Middle frontal gyrus (tissue), 1 donor: Measurements from ENCODE around the gene POLR1E.

Experiments
- DNase-seq: peaks from one replicate; pipeline ENCODE4 v3.0.0-alpha.2; 2015; ENCODE audit warnings: low spot score; ENCODE audit errors: extremely low spot score

The POLR1E gene, protein sequence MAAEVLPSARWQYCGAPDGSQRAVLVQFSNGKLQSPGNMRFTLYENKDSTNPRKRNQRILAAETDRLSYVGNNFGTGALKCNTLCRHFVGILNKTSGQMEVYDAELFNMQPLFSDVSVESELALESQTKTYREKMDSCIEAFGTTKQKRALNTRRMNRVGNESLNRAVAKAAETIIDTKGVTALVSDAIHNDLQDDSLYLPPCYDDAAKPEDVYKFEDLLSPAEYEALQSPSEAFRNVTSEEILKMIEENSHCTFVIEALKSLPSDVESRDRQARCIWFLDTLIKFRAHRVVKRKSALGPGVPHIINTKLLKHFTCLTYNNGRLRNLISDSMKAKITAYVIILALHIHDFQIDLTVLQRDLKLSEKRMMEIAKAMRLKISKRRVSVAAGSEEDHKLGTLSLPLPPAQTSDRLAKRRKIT

DNA sequence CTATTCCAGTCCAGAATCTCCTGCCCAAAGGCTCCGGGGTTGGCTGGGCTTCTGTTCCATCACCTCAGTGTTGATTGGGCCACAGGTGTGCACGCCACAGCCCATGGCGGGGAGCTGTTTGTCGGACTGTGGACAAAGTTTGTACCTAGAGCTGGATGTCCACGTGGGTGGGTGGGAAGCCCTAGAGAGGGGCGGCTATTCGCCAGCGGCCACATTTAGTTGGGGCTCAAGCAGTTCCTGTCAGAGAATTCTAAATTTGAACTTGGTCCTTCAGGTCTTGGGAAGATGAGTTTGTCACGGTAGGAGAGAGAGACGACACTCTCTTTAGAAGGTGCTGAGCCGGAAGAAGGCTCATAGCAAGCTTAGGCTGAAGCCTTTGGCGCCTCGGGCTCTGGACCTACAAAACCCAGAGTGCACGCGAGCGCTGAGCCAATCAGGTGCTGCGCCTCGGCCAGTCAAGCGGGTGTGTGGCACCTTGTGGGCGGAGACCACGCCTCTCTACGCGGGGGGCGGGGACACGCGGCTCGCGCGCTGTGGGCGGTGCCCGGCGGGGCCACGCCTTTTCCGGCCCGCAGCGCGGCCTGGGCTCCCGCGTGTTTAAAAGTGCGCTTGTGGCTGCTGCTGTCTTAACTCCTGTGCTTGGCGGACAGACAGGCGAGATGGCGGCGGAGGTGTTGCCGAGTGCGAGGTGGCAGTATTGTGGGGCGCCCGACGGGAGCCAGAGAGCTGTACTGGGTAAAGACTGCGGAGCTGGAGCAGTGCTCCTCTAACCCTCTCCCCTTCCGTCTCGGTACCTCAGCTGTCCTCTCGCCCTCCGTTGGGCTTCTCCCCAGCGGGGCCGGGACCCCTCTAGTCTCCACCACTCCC lies at the start of gene POLR1E:
POLR1E (plus strand) TSS at position 560 of the 867 bp plus-strand sequence; CDS start at position 660, 100 bp downstream.
- DNase-seq, result peak; percentile 82

DNA sequence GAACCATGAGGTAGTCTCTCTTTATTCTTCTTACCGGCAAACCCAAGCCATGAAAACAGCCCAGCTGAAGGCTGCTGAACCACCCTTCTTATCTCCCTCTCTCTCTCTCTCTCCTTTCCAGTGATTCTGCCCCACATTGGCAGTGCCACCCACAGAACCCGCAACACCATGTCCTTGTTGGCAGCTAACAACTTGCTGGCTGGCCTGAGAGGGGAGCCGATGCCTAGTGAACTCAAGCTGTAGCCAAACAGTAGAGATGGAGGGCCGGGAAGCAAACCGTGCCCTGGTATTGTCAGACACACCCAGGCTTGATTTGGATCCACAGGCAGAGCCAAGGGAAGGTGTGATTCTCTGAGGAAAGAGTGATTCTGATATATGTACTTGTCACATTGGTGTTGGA lies 49.2 kb upstream of the POLR1E start:
- no peak for DNase-seq

- no peak for DNase-seq
These were observed 48.7 kb upstream of the POLR1E start for GRCh38 chr9:37437010-37437409.

DNA sequence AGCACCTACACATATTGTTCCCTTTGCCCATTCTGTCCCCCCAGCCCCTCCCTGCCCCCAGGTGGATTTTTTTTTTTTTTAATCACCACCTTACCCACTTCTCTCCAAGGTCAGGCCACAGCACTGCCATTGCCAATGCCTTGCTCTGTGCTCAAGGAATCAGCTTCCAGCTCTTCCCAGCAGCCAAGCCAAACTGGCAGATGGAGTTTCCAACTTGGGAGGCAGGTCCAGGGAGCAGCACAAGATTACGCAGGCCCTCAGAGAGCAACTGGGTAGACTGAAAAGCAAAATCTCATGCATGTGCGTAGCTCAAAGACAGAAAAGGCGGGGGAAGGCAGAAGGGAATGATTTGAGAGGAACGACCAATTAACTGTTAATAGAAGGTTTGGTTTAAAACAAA lies 48.1 kb upstream of the POLR1E start:
- DNase-seq, result no peak

- DNase-seq, result no peak
These were observed 47.4 kb upstream of the POLR1E start for GRCh38 chr9:37438359-37438758.

- no peak for DNase-seq
These were observed 43.9 kb upstream of the POLR1E start for GRCh38 chr9:37441776-37442370.

DNA sequence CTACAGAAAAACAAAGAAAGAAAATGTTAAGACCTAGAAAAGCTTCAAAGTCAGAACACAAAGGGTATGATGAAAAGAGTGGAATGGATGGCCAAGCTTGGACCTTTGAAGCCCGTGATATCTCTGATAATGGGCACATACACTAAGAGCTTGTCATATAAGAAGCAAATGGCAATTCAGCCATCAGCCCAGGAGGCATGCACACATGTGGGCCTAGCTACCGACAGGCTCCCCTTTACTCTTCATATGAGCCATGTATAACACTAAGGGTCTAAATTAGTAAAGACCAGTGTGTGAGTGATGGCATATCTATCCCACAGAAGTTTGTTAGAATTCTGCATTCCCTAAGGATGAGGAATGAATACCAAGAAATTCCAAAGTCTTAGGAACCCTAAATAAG lies 43.2 kb upstream of the POLR1E start:
- DNase-seq, result no peak

- DNase-seq, result no peak
These were observed 42.2 kb upstream of the POLR1E start for GRCh38 chr9:37443566-37443965.

DNA sequence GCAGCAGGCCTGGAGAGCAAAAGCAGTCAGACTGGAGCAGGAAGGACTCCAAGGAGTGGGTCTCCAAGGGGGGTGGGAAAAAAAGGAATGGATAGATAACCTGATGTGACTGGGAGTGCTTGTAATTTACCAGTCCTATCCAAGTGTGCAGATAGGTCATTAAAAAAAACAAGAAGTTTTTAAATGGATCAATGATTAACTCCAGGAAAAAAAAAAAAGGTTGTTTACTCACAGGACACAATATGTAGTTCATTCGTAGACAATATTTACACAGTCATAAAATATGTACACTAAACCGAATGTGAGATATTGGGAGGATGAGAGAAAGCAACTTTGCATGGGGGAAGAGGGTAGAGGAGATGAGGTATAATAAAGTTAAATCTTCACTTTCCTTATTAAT lies 40.9 kb upstream of the POLR1E start:
- no peak for DNase-seq

- DNase-seq, result no peak
These were observed 39.9 kb upstream of the POLR1E start for GRCh38 chr9:37445832-37446231.

DNA sequence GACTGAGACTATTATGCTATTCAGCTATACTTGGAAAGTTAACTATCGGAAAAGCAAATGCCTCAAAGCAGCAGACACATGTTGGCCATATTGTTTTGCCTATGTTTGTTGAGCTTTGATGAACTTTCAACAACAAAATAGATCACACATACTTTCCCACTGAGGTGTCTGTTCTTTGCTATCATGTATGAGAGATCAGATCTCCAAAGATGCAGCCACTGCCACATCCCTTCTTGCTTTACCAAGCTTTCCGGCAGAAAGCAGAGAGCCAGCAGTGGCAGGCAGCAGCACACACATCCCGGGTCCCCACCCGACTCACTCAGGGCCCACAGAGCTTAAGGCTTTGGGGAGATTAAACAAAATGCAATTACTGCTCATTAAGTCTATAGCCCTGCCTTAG lies 39.3 kb upstream of the POLR1E start:
- no peak for DNase-seq

DNA sequence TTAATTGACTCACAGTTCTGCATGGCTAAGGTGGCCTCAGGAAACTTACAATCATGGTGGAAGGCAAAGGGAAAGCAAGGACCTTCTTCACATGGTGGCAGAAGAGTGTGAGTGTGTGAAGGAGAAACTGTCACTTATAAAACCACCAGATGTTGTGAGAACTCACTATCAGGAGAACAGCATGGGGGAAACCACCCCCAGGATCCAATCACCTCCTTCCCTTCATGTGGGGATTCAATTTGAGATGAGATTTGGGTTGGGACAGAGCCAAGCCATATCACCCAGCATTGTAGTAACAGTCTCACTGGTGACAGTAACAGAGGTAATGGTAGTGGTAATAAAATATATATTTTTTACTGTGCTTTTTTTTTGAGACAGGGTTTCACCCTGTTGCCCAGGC lies 38.6 kb upstream of the POLR1E start:
- DNase-seq, result no peak

DNA sequence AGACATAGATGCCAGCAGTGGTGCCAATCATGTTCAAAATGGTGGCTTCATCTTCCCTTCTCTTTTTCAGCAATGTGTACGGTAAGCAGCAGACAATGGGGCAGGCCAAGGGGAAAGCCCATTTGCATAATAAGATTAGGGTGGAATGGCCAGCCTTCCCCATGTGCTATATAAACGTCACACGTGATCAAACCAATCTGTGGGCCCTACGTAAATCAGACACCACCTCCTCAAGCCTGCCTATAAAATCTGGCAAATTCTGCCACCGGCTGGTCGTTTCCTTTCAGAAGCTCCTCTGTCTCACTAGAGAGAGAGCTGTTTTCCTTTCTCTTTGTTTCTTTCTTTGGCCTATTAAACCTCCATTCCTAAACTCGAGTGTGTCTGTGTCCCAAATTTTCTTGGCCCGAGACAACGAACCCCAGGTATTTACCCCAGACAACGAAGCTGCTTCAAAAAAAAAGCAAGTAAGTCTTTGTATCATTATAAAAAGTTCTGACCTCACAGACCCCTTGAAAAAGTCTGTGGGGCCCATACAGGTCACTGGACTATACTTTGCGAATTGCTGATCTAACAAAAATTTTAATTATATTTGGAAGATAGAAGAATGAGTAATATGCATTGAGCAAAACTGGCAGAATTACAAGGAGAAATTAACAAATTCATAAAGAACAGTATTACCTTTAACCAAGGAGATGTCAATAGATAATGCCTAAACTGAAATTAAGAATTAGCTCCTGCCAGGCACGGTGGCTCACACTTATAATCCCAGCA lies 35.7 kb upstream of the POLR1E start:
- no peak for DNase-seq

GRCh38 chr9:37451628-37452027 lies 34.1 kb upstream of the POLR1E start:
- no peak for DNase-seq

- DNase-seq, result no peak
These were observed 33.1 kb upstream of the POLR1E start for GRCh38 chr9:37452611-37453010.

GRCh38 chr9:37453827-37454226 lies 31.9 kb upstream of the POLR1E start:
- no peak for DNase-seq

DNA sequence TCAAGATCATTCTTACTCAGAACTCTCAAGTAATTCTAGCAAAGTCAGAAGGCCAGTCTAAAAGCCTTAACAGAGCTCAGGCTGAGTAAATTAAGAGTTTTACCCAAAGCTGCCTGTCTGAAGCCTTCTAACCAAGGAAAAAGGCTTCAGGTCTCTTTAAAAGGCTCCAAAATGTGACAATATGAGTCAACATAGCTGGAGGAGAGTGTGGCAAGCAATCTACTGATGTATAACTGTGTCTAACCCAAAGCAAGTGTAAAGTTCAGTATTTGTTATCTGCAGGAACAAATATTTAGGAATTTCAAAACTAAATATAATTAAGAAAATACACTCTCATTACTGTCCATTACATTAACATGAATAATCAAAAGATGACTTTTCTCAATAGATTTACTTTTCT lies 31.5 kb upstream of the POLR1E start:
- DNase-seq, result no peak

GRCh38 chr9:37455884-37456647 lies 29.7 kb upstream of the POLR1E start:
- DNase-seq, result no peak

DNA sequence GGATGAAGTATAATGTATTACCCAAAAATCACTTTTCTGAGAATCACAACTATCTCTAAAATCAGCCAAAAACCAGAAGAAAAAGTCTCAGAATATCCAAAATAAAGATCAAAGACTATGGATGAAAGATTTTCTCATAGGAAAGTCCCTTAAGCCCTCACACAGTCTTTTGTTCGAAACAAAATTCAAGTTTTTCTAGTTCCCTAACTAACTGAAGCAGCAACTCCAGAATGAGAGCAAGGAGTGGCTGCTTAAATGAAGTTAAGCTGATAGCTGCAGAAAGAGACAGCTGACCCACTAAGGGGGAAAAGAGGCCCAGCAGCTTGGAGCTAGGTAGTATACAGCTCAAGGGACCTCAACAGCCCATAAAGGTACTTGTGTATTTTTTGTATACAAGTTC lies 28.9 kb upstream of the POLR1E start:
- DNase-seq, result no peak

- no peak for DNase-seq
These were observed 21.7 kb upstream of the POLR1E start for GRCh38 chr9:37464006-37464405.
